ENCODE results near the gene CACNA1C. TPM values are rescaled to one million over a fixed set of nuclear protein-coding genes. Genes with fewer than 3 reads are reported as not detected.
"Not testable (repeated sequence)": the region's sequence is repeated elsewhere in the genome, so short reads cannot be mapped to it uniquely, and the experiment has no call there.

CACNA1C gene
- total and polyA plus RNA-seq, 8 donors: 0.31 to 55.8 (median 7.2) TPM

DNA sequence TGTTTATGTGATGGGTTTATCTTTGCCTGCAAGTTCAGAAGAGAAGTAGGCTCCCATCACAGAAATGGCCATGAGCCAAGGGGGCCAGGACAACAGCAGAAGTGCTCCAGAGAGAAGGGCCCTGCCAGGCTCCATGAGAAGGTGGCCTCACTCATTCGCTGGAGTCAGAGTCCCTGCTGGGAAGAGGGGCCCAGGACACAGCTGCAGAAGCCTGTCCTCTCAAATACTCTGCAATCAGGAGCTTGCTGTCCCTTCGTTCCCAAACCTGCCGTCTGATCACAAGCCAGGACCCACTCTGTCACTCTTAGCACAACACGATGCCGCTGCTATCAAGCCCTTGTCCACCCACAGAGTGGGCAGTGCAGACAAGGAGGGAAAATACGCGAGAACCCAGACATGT is 435.8 kb downstream of the CACNA1C start:
- TF ChIP-seq POLR2AphosphoS5 (IDR thresholded peaks at IDR 0.05) (no peak), POLR2A (IDR thresholded peaks at IDR 0.05) (no peak)
- no peak overlapping the region for H3K4me3 ChIP-seq
- no peaks in the 10 kb centered on the region for H3K36me3 ChIP-seq
- whole genome bisulfite sequencing, 5 donors: 88 to 94% (median 88%) methylated on average over 7 of the region's 7 CpGs
- H3K4me1 ChIP-seq: peaks cover 0 to 30% (median 4%) of the 10 kb centered on the region in 4 donors
- intact Hi-C loops (cut with DNase I; ENCODE audit: low total_unique reads): no loop called here
- no peaks in the 10 kb centered on the region for H3K9me3 ChIP-seq
- DNase-seq: no peak
- H3K27me3 ChIP-seq: no peaks in the 10 kb centered on the region
- no peak overlapping the region for H3K27ac ChIP-seq

DNA sequence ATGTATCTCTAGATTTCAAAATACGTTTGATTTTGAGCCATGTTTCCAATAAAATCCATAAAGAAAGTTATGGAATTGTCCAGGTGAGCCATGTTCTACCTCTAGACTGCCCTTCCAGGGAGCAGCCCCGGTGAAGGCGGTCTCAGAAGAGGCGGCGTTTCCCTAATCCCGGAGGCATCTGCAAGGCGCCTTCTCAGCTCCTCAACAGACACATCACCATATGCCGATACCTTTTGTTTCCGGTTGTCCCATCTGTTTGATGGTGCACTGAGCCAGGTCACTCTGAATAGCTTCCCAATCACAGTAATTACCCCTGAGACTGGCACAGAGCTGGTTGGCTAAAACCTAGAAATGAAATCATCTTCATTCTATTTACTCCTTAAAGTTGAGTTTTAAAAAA is 436.5 kb downstream of the CACNA1C start:
- TF ChIP-seq, protein P1, sequence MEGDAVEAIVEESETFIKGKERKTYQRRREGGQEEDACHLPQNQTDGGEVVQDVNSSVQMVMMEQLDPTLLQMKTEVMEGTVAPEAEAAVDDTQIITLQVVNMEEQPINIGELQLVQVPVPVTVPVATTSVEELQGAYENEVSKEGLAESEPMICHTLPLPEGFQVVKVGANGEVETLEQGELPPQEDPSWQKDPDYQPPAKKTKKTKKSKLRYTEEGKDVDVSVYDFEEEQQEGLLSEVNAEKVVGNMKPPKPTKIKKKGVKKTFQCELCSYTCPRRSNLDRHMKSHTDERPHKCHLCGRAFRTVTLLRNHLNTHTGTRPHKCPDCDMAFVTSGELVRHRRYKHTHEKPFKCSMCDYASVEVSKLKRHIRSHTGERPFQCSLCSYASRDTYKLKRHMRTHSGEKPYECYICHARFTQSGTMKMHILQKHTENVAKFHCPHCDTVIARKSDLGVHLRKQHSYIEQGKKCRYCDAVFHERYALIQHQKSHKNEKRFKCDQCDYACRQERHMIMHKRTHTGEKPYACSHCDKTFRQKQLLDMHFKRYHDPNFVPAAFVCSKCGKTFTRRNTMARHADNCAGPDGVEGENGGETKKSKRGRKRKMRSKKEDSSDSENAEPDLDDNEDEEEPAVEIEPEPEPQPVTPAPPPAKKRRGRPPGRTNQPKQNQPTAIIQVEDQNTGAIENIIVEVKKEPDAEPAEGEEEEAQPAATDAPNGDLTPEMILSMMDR (IDR thresholded peaks at IDR 0.05): no peak
- TF ChIP-seq POLR2A (IDR thresholded peaks at IDR 0.05) (no peak), EP300 (IDR thresholded peaks at IDR 0.05) (no peak), POLR2AphosphoS5 (IDR thresholded peaks at IDR 0.05) (no peak)
- H3K27me3 ChIP-seq: no peaks in the 10 kb centered on the region
- WGBS, 5 donors: 71 to 87% (median 80%) methylated on average over 9 of the region's 9 CpGs
- H3K9me3 ChIP-seq: no peaks in the 10 kb centered on the region
- no peak overlapping the region for H3K27ac ChIP-seq
- intact Hi-C loops (cut with DNase I; ENCODE audit: low total_unique reads): no loop called here
- H3K4me3 ChIP-seq: no peak overlapping the region
- H3K36me3 ChIP-seq: no peaks in the 10 kb centered on the region
- H3K4me1 ChIP-seq: peaks cover 0 to 37% (median 11%) of the 10 kb centered on the region in 4 donors
- DNase-seq: no peak

DNA sequence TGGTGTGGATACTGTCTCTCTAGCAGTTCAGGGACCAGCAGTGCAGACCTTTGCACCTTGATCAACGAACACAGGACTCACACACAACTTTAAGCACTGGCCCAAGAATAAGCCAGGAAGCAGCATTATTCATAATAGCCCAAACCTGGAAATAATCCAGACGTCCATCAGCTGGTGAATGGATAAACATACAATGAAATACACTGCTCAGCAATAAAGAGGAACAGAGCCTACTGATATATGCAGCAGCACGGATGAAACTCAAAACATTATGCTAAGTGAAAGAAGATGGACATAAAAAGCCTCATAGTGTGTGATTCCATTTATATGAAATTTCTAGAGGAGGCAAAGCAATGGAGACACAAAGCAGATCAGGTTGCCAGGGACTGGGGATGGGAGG is 438.0 kb downstream of the CACNA1C start:
- no peaks in the 10 kb centered on the region for H3K27me3 ChIP-seq
- intact Hi-C loops (cut with DNase I; ENCODE audit: low total_unique reads): no loop called here
- no peak overlapping the region for H3K27ac ChIP-seq
- H3K9me3 ChIP-seq: no peaks in the 10 kb centered on the region
- 17 to 34% (median 22%) methylated on average over 3 of the region's 3 CpGs for WGBS, 5 donors
- peak in 1 of 2 donors; percentile 39 for DNase-seq
- no peaks in the 10 kb centered on the region for H3K36me3 ChIP-seq
- H3K4me3 ChIP-seq: no peak overlapping the region
- TF ChIP-seq EP300 (IDR thresholded peaks at IDR 0.05) (no peak), POLR2AphosphoS5 (IDR thresholded peaks at IDR 0.05) (no peak), POLR2A (IDR thresholded peaks at IDR 0.05) (no peak)
- TF ChIP-seq, protein P1 (IDR thresholded peaks at IDR 0.05): no peak
- H3K4me1 ChIP-seq: peaks cover 0 to 43% (median 18%) of the 10 kb centered on the region in 4 donors

DNA sequence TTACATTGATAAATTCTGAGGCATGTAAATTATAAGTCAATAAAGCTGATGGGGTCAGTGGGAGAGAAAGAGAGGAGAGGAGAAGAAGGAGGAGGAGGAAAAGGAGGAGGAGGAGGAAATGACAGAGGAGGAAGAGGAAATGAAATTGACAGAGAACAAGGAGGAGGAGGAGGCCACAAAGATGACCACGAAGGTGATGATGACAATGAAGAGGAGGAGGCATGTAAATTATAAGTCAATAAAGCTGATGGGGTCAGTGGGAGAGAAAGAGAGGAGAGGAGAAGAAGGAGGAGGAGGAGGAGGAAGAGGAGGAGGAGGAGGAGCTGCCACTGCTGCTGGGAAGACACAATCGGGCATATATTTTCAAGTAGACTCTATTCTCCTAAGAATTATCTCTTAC is 438.6 kb downstream of the CACNA1C start:
- peaks cover 0 to 38% (median 18%) of the 10 kb centered on the region in 4 donors for H3K4me1 ChIP-seq
- H3K27me3 ChIP-seq; DNase-seq; H3K4me3 ChIP-seq; intact Hi-C loops (cut with DNase I; ENCODE audit: low total_unique reads); H3K9me3 ChIP-seq; H3K27ac ChIP-seq; H3K36me3 ChIP-seq: not testable (repeated sequence)
- 41 to 57% (median 54%) methylated on average over 2 of the region's 2 CpGs for WGBS, 5 donors

DNA sequence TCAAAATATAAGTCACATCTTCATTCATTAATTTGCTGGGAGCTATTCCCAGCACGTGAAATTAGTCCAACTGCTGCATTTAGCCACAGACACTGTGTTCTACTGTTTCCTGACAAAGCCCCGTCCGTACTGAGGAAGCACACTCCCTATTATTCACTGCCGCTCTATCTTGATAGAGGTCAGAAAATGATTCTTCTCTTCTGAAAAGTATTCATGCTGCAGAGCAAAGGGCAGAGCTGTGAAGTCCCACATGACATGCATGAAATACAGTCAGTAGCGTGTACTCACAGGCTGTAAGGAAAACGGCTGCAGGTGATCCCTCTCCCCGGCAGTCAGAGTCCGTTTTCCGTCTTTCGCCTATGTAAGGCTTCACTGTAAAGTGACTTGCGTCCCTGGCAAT is 439.4 kb downstream of the CACNA1C start:
- 69 to 79% (median 72%) methylated on average over 11 of the region's 11 CpGs for WGBS, 5 donors
- no peak overlapping the region for H3K27ac ChIP-seq
- peaks cover 0 to 30% (median 14%) of the 10 kb centered on the region in 4 donors for H3K4me1 ChIP-seq

More for the DNA sequence above, 439.4 kb downstream of the CACNA1C start:
- DNase-seq: no peak
- intact Hi-C loops (cut with DNase I; ENCODE audit: low total_unique reads): no loop called here
- no peak for TF ChIP-seq EP300 (IDR thresholded peaks at IDR 0.05)
- TF ChIP-seq, protein P1 (IDR thresholded peaks at IDR 0.05): no peak
- Histone ChIP-seq H3K4me3 (no peak overlapping the region), H3K9me3 (no peaks in the 10 kb centered on the region), H3K27me3 (no peaks in the 10 kb centered on the region), H3K36me3 (no peaks in the 10 kb centered on the region)
